Brain microvascular endothelial cell (primary cell): ENCODE data around the gene LETMD1.
"Not testable (repeated sequence)": the region's sequence is repeated elsewhere in the genome, so short reads cannot be mapped to it uniquely, and the experiment has no call there.

Experiments
- DNase-seq: peaks from one replicate; pipeline ENCODE4 v3.0.0-alpha.2; 2020
- H3K27ac ChIP-seq: fragments of 250-450 bp; sonication (Bioruptor Pico); 2 replicates; pipeline ENCODE4 v1.5.1; 2020; ENCODE audit warnings: mild to moderate bottlenecking, moderate library complexity
- H3K27me3 ChIP-seq: fragments of 250-450 bp; sonication (Bioruptor Pico); replicated peaks from 2 replicates; pipeline ENCODE4 v1.5.1; 2020; ENCODE audit warnings: mild to moderate bottlenecking
- H3K36me3 ChIP-seq: fragments of 250-450 bp; sonication (Bioruptor Pico); replicated peaks from 2 replicates; pipeline ENCODE4 v1.5.1; 2020; ENCODE audit warnings: mild to moderate bottlenecking
- H3K4me3 ChIP-seq: 2 replicates; pipeline ENCODE4 v1.5.1; 2011; ENCODE audit warnings: low read depth, mild to moderate bottlenecking, control low read depth, low read length, moderate library complexity
- in situ Hi-C: cut with HindIII; loops from 2 replicates; pipeline ENCODE4 v1.10.0; 2017; ENCODE audit warnings: low sequenced_read_pairs, low pct_ligation_motif_present
- TF ChIP-seq, protein P1 (sequence below): IDR thresholded peaks from 2 replicates; pipeline ENCODE4 v1.5.1; 2011; ENCODE audit warnings: low read depth, mild to moderate bottlenecking, moderate library complexity, low read length, control low read depth, inconsistent platforms; ENCODE audit errors: missing control alignments

LETMD1 gene

DNA sequence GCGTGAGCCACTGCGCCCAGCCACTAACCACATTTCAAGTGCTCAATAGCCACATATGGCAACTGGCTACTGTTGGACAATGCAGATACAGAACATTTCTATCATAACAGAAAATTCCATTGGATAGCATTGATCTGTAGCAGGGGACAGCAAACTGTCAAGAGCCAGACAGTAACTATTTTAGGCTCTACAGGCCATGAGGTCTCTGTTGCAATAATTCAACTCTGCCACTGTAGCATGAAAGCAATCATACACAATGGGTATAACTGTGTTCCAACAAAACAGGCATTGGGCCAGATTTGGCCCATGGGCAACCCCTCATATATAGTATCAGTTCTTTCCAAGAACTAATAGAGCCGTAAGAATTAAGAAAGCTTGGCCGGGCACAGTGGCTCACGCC is 27.3 kb downstream of the LETMD1 start:
- in situ Hi-C loops, result no loop called here
- no peak overlapping the region for H3K27ac ChIP-seq
- H3K36me3 ChIP-seq, result peaks cover 32% of the 10 kb centered on the region
- TF ChIP-seq, protein P1, sequence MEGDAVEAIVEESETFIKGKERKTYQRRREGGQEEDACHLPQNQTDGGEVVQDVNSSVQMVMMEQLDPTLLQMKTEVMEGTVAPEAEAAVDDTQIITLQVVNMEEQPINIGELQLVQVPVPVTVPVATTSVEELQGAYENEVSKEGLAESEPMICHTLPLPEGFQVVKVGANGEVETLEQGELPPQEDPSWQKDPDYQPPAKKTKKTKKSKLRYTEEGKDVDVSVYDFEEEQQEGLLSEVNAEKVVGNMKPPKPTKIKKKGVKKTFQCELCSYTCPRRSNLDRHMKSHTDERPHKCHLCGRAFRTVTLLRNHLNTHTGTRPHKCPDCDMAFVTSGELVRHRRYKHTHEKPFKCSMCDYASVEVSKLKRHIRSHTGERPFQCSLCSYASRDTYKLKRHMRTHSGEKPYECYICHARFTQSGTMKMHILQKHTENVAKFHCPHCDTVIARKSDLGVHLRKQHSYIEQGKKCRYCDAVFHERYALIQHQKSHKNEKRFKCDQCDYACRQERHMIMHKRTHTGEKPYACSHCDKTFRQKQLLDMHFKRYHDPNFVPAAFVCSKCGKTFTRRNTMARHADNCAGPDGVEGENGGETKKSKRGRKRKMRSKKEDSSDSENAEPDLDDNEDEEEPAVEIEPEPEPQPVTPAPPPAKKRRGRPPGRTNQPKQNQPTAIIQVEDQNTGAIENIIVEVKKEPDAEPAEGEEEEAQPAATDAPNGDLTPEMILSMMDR, result no peak
- H3K27me3 ChIP-seq, result no peaks in the 10 kb centered on the region
- no peak overlapping the region for H3K4me3 ChIP-seq
- DNase-seq, result no peak

DNA sequence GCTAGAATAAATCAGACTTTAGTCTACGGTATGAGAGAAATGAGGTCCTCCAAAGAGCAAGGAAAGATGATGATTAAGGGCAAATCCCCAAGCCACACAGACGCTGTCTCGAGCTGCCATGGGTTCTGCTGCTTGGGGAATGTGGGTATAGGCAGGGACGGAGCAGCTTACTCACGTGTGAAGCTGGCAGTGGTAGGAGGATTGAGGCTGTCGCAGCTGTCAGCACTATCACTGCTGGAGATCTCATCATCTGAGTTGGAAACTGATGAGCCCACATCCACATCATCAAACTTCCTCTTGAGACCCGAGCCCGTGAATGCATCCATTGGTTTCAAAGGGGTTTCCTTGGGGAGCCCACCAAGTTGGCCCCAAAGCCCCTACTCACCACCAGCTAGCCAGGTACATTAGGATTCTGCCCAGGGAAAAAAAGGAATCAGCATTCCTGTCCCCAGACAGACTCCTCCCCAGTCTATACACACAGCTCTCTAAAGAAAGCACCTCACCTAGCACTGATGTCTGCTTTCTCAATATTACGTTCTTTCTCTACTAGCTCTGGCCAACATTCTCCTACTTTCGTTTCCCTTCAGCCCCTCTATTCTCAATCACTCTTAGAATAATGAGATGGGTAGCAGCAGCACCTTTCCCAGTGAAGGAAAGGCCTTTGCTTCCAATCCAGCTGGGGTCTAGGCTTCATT is 28.3 kb downstream of the LETMD1 start:
- in situ Hi-C loops, result no loop called here
- no peak for DNase-seq
- Histone ChIP-seq H3K27me3 (no peaks in the 10 kb centered on the region), H3K36me3 (peaks cover 27% of the 10 kb centered on the region), H3K4me3 (no peak overlapping the region), H3K27ac (no peak overlapping the region)
- TF ChIP-seq, protein P1, result no peak

DNA sequence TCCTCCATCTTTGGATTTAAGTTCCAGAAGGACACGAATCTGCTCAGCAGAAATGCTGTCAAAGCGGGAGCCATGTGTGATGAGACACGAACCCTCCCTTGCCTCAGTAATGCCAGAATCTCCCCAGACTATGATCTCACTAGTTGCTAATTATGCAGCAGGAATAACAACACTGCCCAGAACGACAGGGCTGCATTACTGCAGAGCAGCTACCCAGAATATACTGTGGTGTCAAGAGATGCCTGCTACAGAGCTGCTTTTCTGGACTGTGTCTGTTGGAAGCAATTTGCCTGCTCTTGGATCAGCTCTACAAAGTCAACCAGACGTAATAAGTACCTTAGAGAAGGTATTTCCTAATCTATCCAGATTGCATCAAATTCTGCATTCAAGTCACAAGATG is 29.8 kb downstream of the LETMD1 start:
- Histone ChIP-seq H3K4me3 (no peak overlapping the region), H3K27me3 (no peaks in the 10 kb centered on the region), H3K27ac (no peak overlapping the region), H3K36me3 (peaks cover 15% of the 10 kb centered on the region)
- peak; percentile 17 for DNase-seq
- in situ Hi-C loops, result no loop called here
- TF ChIP-seq, protein P1, result no peak

DNA sequence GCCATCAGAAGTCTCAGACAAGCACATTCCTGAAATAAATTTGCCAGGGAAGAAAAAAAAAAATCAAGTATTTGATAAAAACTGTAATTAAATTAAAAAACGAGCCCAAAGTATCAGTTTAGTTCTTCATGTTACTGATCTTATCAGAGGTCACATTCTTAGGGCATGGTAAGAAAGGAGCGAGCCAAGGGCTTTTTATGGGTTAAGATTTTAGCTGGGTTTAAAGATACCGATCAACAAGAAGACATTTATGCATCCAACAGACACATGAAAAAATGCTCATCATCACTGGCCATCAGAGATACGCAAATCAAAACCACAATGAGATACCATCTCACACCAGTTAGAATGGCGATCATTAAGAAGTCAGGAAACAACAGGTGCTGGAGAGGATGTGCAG is 30.2 kb downstream of the LETMD1 start:
- peaks cover 11% of the 10 kb centered on the region for H3K36me3 ChIP-seq
- in situ Hi-C loops, DNase-seq, H3K4me3 ChIP-seq, H3K27me3 ChIP-seq, H3K27ac ChIP-seq: not testable (repeated sequence)

DNA sequence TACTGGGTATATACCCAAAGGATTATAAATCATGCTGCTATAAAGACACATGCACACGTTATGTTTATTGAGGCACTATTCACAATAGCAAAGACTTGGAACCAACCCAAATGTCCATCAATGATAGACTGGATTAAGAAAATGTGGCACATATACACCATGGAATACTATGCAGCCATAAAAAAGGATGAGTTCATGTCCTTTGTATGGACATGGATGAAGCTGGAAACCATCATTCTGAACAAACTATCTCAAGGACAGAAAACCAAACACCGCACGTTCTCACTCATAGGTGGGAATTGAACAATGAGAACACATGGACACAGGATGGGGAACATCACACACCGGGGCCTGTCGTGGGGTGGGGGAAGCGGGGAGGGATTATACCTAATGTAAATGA is 30.7 kb downstream of the LETMD1 start:
- H3K36me3 ChIP-seq, in situ Hi-C loops, DNase-seq: not testable (repeated sequence)

DNA sequence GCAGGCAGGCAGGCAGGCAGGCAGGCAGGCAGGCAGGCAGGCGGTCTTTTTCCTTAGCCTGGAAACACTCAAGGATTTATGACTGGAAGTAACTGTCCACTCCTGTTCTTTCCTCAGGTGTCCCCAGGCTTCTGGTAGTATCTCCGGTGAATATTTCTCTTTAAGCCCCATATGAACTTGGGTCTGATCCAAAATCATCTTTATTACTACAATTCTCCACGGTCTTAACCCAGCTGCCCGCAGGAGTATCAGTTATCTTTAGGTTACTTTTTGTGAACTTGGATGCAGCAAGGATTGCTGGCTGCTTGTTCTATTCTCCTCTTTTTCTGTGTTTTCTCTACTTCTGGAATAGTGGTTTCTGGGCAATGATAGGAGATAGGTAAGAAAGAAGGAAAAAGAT is 32.0 kb downstream of the LETMD1 start:
- in situ Hi-C loops, result no loop called here
- no peak for DNase-seq

More for the DNA sequence above, 30.7 kb downstream of the LETMD1 start:
- not testable (repeated sequence) for H3K4me3 ChIP-seq, H3K27ac ChIP-seq, H3K27me3 ChIP-seq

More for the DNA sequence above, 32.0 kb downstream of the LETMD1 start:
- Histone ChIP-seq H3K27me3 (no peaks in the 10 kb centered on the region), H3K27ac (no peak overlapping the region), H3K4me3 (no peak overlapping the region), H3K36me3 (peaks cover 5% of the 10 kb centered on the region)
- TF ChIP-seq, protein P1, result no peak
